HG03159 (cell line): Measurements from ENCODE around the gene NDUFAB1.
"Not testable (repeated sequence)": the region's sequence is repeated elsewhere in the genome, so short reads cannot be mapped to it uniquely, and the experiment has no call there.

Experiments
- ATAC-seq: cut with Tn5 transposase; IDR thresholded peaks from one replicate; pipeline ENCODE4 v1.9.1; 2021; ENCODE audit warnings: mild to moderate bottlenecking, moderate library complexity; ENCODE audit not compliant: unreplicated experiment

Gene NDUFAB1

GRCh38 chr16:23584186-23585076 lies 11.7 kb downstream of the NDUFAB1 start:
- no peak for ATAC-seq

GRCh38 chr16:23583271-23583670 lies 12.8 kb downstream of the NDUFAB1 start:
- ATAC-seq: not testable (repeated sequence)

GRCh38 chr16:23581764-23582163 lies 14.4 kb downstream of the NDUFAB1 start:
- ATAC-seq: no peak

GRCh38 chr16:23580391-23580790 lies 15.7 kb downstream of the NDUFAB1 start:
- ATAC-seq: no peak

GRCh38 chr16:23579371-23579770 lies 16.7 kb downstream of the NDUFAB1 start:
- ATAC-seq: no peak

- ATAC-seq: no peak
These were observed 17.9 kb downstream of the NDUFAB1 start for GRCh38 chr16:23578101-23578830.

GRCh38 chr16:23577493-23577892 lies 18.6 kb downstream of the NDUFAB1 start:
- no peak for ATAC-seq

- ATAC-seq: no peak
These were observed 20.3 kb downstream of the NDUFAB1 start for GRCh38 chr16:23575834-23576233.

- no peak for ATAC-seq
These were observed 22.3 kb downstream of the NDUFAB1 start for GRCh38 chr16:23573817-23574216.

- ATAC-seq: no peak
These were observed 23.7 kb downstream of the NDUFAB1 start for GRCh38 chr16:23572394-23572793.

- no peak for ATAC-seq
These were observed 24.2 kb downstream of the NDUFAB1 start for GRCh38 chr16:23571895-23572294.

GRCh38 chr16:23570992-23571632 lies 25.0 kb downstream of the NDUFAB1 start:
- no peak for ATAC-seq

- no peak for ATAC-seq
These were observed 28.5 kb downstream of the NDUFAB1 start for GRCh38 chr16:23567602-23568001.

GRCh38 chr16:23566724-23567123 lies 29.4 kb downstream of the NDUFAB1 start:
- ATAC-seq: no peak

GRCh38 chr16:23564575-23565363 lies 31.3 kb downstream of the NDUFAB1 start:
- no peak for ATAC-seq

GRCh38 chr16:23563186-23563585 lies 32.9 kb downstream of the NDUFAB1 start:
- ATAC-seq: no peak

GRCh38 chr16:23562505-23562904 lies 33.6 kb downstream of the NDUFAB1 start:
- ATAC-seq: no peak

GRCh38 chr16:23561586-23561985 lies 34.5 kb downstream of the NDUFAB1 start:
- no peak for ATAC-seq

- ATAC-seq: peak; percentile 2
These were observed 38.1 kb downstream of the NDUFAB1 start for GRCh38 chr16:23557779-23558702.
